H1 (cell line): ENCODE data around the gene MCF2L2. TPM values are rescaled to one million over a fixed set of nuclear protein-coding genes. Genes with fewer than 3 reads are reported as not detected.

Source experiments
- CTCF ChIA-PET: fragments of 300-600 bp; sonication (Branson Sonifier 250); formaldehyde crosslinking; loops from one replicate; lab custom pipeline; 2021; ENCODE audit not compliant: partially characterized antibody; lab: Charles Lee
- POLR2A ChIA-PET: fragments of 300-600 bp; sonication (Branson Sonifier 250); formaldehyde crosslinking; loops from one replicate; lab custom pipeline; 2021; ENCODE audit warnings: inconsistent platforms; ENCODE audit not compliant: partially characterized antibody; lab: Charles Lee
- DNase-seq, 2 experiments: peaks; one replicate each; pipeline versions ENCODE4 v3.0.0 to v3.0.0-alpha.2; 2010 to 2022; ENCODE audit warnings: low spot score in 2 of 2, low read depth in 1 of 2, mixed read lengths in 1 of 2
- FAIRE-seq: peaks from 2 replicates; lab custom pipeline; 2011; peaks lifted over from hg19 to GRCh38; lab: Jason Lieb, UNC
- H2AFZ ChIP-seq: 2 replicates; pipeline ENCODE4 v1.8.1; 2012; ENCODE audit warnings: low read length, inconsistent platforms
- H2AK5ac ChIP-seq: 2 replicates; pipeline ENCODE4 v1.6.1; 2013; ENCODE audit warnings: low read depth, low read length
- H2BK120ac ChIP-seq: replicated peaks from 2 replicates; pipeline ENCODE3; 2013; ENCODE audit warnings: low read depth, low read length, inconsistent platforms
- H2BK12ac ChIP-seq: 2 replicates; pipeline ENCODE4 v1.6.1; 2013; ENCODE audit warnings: low read depth, low read length
- H2BK15ac ChIP-seq: 2 replicates; pipeline ENCODE4 v1.6.1; 2013; ENCODE audit warnings: low read length
- H2BK20ac ChIP-seq: 2 replicates; pipeline ENCODE4 v1.6.1; 2013; ENCODE audit warnings: low read length
- H2BK5ac ChIP-seq: 2 replicates; pipeline ENCODE4 v1.6.1; 2013; ENCODE audit warnings: low read depth, low read length
- H3K14ac ChIP-seq: 2 replicates; pipeline ENCODE4 v1.6.1; 2013; ENCODE audit warnings: inconsistent platforms; ENCODE audit not compliant: insufficient read length
- H3K18ac ChIP-seq: 2 replicates; pipeline ENCODE4 v1.6.1; 2013; ENCODE audit warnings: low read length; ENCODE audit errors: extremely low read depth
- H3K23ac ChIP-seq: 2 replicates; pipeline ENCODE4 v1.6.1; 2013; ENCODE audit warnings: inconsistent platforms; ENCODE audit not compliant: insufficient read length
- H3K23me2 ChIP-seq: 2 replicates; pipeline ENCODE4 v1.6.1; 2013; ENCODE audit warnings: low read depth, low read length
- H3K27ac ChIP-seq: 2 replicates; pipeline ENCODE4 v1.6.1; 2011; ENCODE audit warnings: low read depth, low read length, inconsistent platforms
- H3K27me3 ChIP-seq, 4 experiments: replicated peaks in 1 of 4; 1 replicate in 1 of 4; 2 replicates in 3 of 4; pipeline versions ENCODE4 v1.6.1 to v1.8.1; 2011 to 2013; ENCODE audit warnings: low read length in 3 of 4, mild to moderate bottlenecking in 3 of 4, inconsistent platforms in 2 of 4, mixed read lengths in 2 of 4, moderate library complexity in 1 of 4; ENCODE audit not compliant: control insufficient read depth in 3 of 4, insufficient read depth in 3 of 4; ENCODE audit errors: extremely low read depth in 1 of 4
- H3K36me3 ChIP-seq, 4 experiments: 2 replicates each; pipeline versions ENCODE4 v1.6.1 to v1.8.1; 2011 to 2013; ENCODE audit warnings: mild to moderate bottlenecking in 4 of 4, low read length in 3 of 4, moderate library complexity in 2 of 4, control low read depth in 1 of 4, inconsistent platforms in 1 of 4; ENCODE audit not compliant: insufficient read depth in 4 of 4, control insufficient read depth in 2 of 4
- H3K4ac ChIP-seq: replicated peaks from 2 replicates; pipeline ENCODE3; 2013; ENCODE audit warnings: low read length, low read depth, mixed read lengths, inconsistent platforms; ENCODE audit not compliant: insufficient read length
- H3K4me1 ChIP-seq, 4 experiments: replicated peaks in 1 of 4; 1 replicate in 1 of 4; 2 replicates in 3 of 4; pipeline versions ENCODE4 v1.6.1 to v1.8.1; 2011 to 2013; ENCODE audit warnings: low read length in 3 of 4, inconsistent platforms in 2 of 4, mixed read lengths in 1 of 4; ENCODE audit not compliant: insufficient read depth in 4 of 4, control insufficient read depth in 3 of 4
- H3K4me2 ChIP-seq, 2 experiments: 2 replicates each; pipeline versions ENCODE4 v1.6.1 to v1.8.1; 2011 to 2013; ENCODE audit warnings: low read depth in 2 of 2, low read length in 2 of 2, control low read depth in 1 of 2, inconsistent platforms in 1 of 2, mild to moderate bottlenecking in 1 of 2; ENCODE audit not compliant: insufficient read depth in 1 of 2
- H3K4me3 ChIP-seq, 4 experiments: fragments of 200-600, 300-600 bp in 1 of 4; sonication (generic), shearing (Covaris generic), sonication (Bioruptor Twin) in 1 of 4; 2 replicates each; pipeline versions ENCODE4 v1.5.1 to v1.8.1; 2011 to 2016; ENCODE audit warnings: low read length in 4 of 4, low read depth in 3 of 4, control low read depth in 2 of 4, inconsistent platforms in 2 of 4, mild to moderate bottlenecking in 2 of 4, mixed read lengths in 1 of 4, moderate library complexity in 1 of 4; ENCODE audit not compliant: insufficient read depth in 2 of 4; ENCODE audit errors: extremely low read depth in 1 of 4
- H3K56ac ChIP-seq: replicated peaks from 2 replicates; pipeline ENCODE3; 2013; ENCODE audit warnings: low read depth, mild to moderate bottlenecking, mixed read lengths, low read length, inconsistent platforms; ENCODE audit not compliant: insufficient read length
- H3K79me1 ChIP-seq: 2 replicates; pipeline ENCODE4 v1.6.1; 2013; ENCODE audit warnings: low read depth, low read length, control low read depth
- H3K79me2 ChIP-seq, 2 experiments: 2 replicates each; pipeline versions ENCODE4 v1.6.1 to v1.8.1; 2012 to 2013; ENCODE audit warnings: low read length in 2 of 2, mild to moderate bottlenecking in 2 of 2, inconsistent platforms in 1 of 2; ENCODE audit not compliant: insufficient read depth in 2 of 2, control insufficient read depth in 1 of 2
- H3K9ac ChIP-seq, 4 experiments: replicated peaks in 1 of 4; 1 replicate in 1 of 4; 2 replicates in 3 of 4; pipeline versions ENCODE4 v1.6.1 to v1.8.1; 2011 to 2013; ENCODE audit warnings: low read depth in 3 of 4, low read length in 3 of 4, control low read depth in 2 of 4, mild to moderate bottlenecking in 2 of 4, moderate library complexity in 2 of 4, inconsistent platforms in 1 of 4; ENCODE audit errors: extremely low read depth in 1 of 4
- H3K9me3 ChIP-seq, 2 experiments: 2 replicates each; pipeline versions ENCODE4 v1.6.1 to v1.8.1; 2012 to 2013; ENCODE audit warnings: mild to moderate bottlenecking in 2 of 2, moderate library complexity in 2 of 2, control low read depth in 1 of 2, inconsistent platforms in 1 of 2, low read depth in 1 of 2, low read length in 1 of 2, mixed read lengths in 1 of 2; ENCODE audit not compliant: insufficient read depth in 2 of 2
- H4K20me1 ChIP-seq, 2 experiments: replicated peaks in 1 of 2; 2 replicates each; pipeline versions ENCODE3 to v1.8.1; 2011 to 2013; ENCODE audit warnings: inconsistent platforms in 2 of 2, low read length in 2 of 2, mild to moderate bottlenecking in 1 of 2; ENCODE audit not compliant: insufficient read depth in 2 of 2, control insufficient read depth in 1 of 2
- H4K5ac ChIP-seq: 2 replicates; pipeline ENCODE4 v1.6.1; 2013; ENCODE audit warnings: low read length, low read depth, mixed read lengths, inconsistent platforms; ENCODE audit not compliant: insufficient read length
- H4K8ac ChIP-seq: 2 replicates; pipeline ENCODE4 v1.8.0; 2013; ENCODE audit warnings: mild to moderate bottlenecking, moderate library complexity, low read length, inconsistent platforms; ENCODE audit not compliant: insufficient read depth; ENCODE audit errors: extremely low read depth
- H4K91ac ChIP-seq: replicated peaks from 2 replicates; pipeline ENCODE3; 2013; ENCODE audit warnings: low read length, mixed read lengths, inconsistent platforms; ENCODE audit not compliant: insufficient read length
- EP300 ChIP-seq, 2 experiments: IDR thresholded peaks; 1 replicate in 1 of 2; 2 replicates in 1 of 2; pipeline ENCODE4 v1.6.1; 2011 to 2012; ENCODE audit warnings: low read depth in 2 of 2, low read length in 2 of 2, mild to moderate bottlenecking in 2 of 2, borderline replicate concordance in 1 of 2, inconsistent platforms in 1 of 2, moderate library complexity in 1 of 2
- EZH2 ChIP-seq: fragments of 200-600 bp; sonication (generic); IDR thresholded peaks from 2 replicates; pipeline ENCODE4 v1.7.1; 2012; ENCODE audit warnings: low read depth, mild to moderate bottlenecking, moderate library complexity, low read length, inconsistent platforms; ENCODE audit not compliant: severe bottlenecking
- FOSL1 ChIP-seq: IDR thresholded peaks from 2 replicates; pipeline ENCODE4 v1.6.1; 2011; ENCODE audit warnings: mild to moderate bottlenecking, low read depth, low read length, moderate library complexity; ENCODE audit not compliant: insufficient read depth
- RAD21 ChIP-seq, 2 experiments: IDR thresholded peaks in 1 of 2; conservative IDR thresholded peaks in 1 of 2; 2 replicates each; pipeline ENCODE4 v1.6.1; 2011; ENCODE audit warnings: low read depth in 2 of 2, low read length in 2 of 2, improper control_type of control experiment in 1 of 2, inconsistent platforms in 1 of 2, mild to moderate bottlenecking in 1 of 2, moderate library complexity in 1 of 2
- RBBP5 ChIP-seq: IDR thresholded peaks from 2 replicates; pipeline ENCODE4 v1.7.1; 2012; ENCODE audit warnings: low read depth, mild to moderate bottlenecking, inconsistent platforms, low read length, moderate library complexity, borderline replicate concordance
- SRF ChIP-seq: IDR thresholded peaks from 2 replicates; pipeline ENCODE4 v1.6.1; 2011; ENCODE audit warnings: mild to moderate bottlenecking, low read depth, low read length, moderate library complexity
- WGBS, 2 experiments: shearing (Covaris generic) in 1 of 2; methylation state at CpG; one replicate each; pipeline versions ENCODE4 v1.1.6 to v1.1.7; 2013 to 2015; ENCODE audit warnings: low lambda C conversion rate in 2 of 2, mixed read lengths in 2 of 2, inconsistent platforms in 1 of 2, low coverage in 1 of 2, missing lambda C conversion rate in 1 of 2; ENCODE audit not compliant: insufficient replicate concordance in 2 of 2, insufficient coverage in 1 of 2, insufficient read length in 1 of 2; ENCODE audit errors: extremely low coverage in 1 of 2, missing lambda C conversion rate in 1 of 2; 5-methylcytosine and 5-hydroxymethylcytosine counted together
- polyA plus RNA-seq, 7 experiments: library from polyadenylated mRNA; depleted of rRNA in 3 of 7; stranded (reverse) in 5 of 7; unstranded in 2 of 7; fragments of >200 nt in 5 of 7; fragments of 200-250 nt in 2 of 7; gene quantifications; 1 replicate in 5 of 7; 2 replicates in 1 of 7; 4 replicates in 1 of 7; pipeline versions ENCODE4 v1.2.1 to v1.2.3, GENCODE V29; 2011 to 2013; ENCODE audit warnings: missing spikeins in 2 of 7, mixed read lengths in 2 of 7
- total RNA-seq: library from RNA; stranded (reverse); fragmentation: NEBNext Ultra II Directional; extraction: Animal tissue kit (Norgen Biotek cat#: 25700); gene quantifications from 2 replicates; pipeline ENCODE4 v1.2.1, GENCODE V29; 2021
- TF ChIP-seq, protein P1 (sequence below): IDR thresholded peaks from 2 replicates; pipeline ENCODE4 v1.6.1; 2012; ENCODE audit warnings: inconsistent platforms

The MCF2L2 gene
- total and polyA plus RNA-seq, 2 of the 8 experiments (the other 6 are each of a cell fraction or from before 2014, with no cell fraction given), result 4.1 to 13.7 TPM

DNA sequence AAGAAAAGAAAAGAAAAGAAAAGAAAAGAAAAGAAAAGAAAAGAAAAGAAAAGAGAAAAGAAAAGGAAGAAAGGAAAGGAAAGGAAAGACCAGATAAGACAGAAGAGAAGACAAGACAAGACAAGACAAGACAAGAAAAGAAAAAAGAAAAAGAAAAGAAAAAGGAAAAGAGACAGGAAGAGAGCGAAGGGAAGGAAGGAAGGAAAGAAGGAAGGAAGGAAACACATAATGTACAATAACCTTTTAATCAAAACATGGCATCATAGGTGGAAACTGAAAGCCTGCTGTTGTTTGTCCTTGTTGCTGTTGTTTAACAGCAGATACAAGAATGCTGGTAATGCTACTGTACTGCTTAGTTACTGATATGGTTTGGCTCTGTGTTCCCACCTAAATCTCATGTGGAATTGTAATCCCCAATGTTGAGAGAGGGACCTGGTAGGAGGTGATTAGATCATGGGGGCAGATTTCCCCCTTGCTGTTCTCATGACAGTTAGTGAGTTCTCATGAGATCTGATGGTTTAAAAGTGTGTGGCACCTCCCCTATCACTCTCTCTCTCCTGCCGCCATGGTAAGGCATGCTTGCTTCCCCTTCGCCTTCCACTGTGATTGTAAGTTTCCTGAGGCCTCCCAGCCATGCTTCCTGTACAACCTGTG is 67.3 kb downstream of the MCF2L2 start:
- Histone ChIP-seq H3K4me1 (no peaks in the 10 kb centered on the region), H2AFZ (no peak overlapping the region), H3K14ac (no peak overlapping the region), H3K4ac (no peak overlapping the region), H3K79me1 (no peaks in the 10 kb centered on the region), H4K91ac (no peak overlapping the region), H4K20me1 (no peaks in the 10 kb centered on the region), H3K9ac (no peak overlapping the region), H3K36me3 (no peaks in the 10 kb centered on the region), H2BK5ac (no peak overlapping the region), H3K4me3 (no peak overlapping the region), H3K23ac (no peak overlapping the region), H3K79me2 (no peaks in the 10 kb centered on the region), H3K56ac (no peak overlapping the region), H4K8ac (no peak overlapping the region), H2BK12ac (no peak overlapping the region), H2AK5ac (no peak overlapping the region), H4K5ac (no peak overlapping the region), H2BK120ac (no peak overlapping the region), H3K27ac (no peak overlapping the region), H2BK20ac (no peak overlapping the region), H3K4me2 (no peak overlapping the region), H2BK15ac (no peak overlapping the region), H3K23me2 (no peaks in the 10 kb centered on the region), H3K18ac (no peak overlapping the region), H3K9me3 (no peaks in the 10 kb centered on the region), H3K27me3 (no peaks in the 10 kb centered on the region)
- TF ChIP-seq EP300 (IDR thresholded peaks at IDR 0.05; ENCODE audit: borderline replicate concordance in 1 of 2, low read depth in 2 of 2, low read length in 2 of 2), result no peak
- TF ChIP-seq, protein P1, sequence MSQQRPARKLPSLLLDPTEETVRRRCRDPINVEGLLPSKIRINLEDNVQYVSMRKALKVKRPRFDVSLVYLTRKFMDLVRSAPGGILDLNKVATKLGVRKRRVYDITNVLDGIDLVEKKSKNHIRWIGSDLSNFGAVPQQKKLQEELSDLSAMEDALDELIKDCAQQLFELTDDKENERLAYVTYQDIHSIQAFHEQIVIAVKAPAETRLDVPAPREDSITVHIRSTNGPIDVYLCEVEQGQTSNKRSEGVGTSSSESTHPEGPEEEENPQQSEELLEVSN, result no peak
- no peak for TF ChIP-seq EZH2
- TF ChIP-seq RBBP5, result no peak
- no peak for TF ChIP-seq RAD21 (IDR thresholded peaks at IDR 0.05 in 1 of 2, conservative IDR thresholded peaks at IDR 0.05 in 1 of 2; ENCODE audit: low read depth in 2 of 2, low read length in 2 of 2)
- no peak for TF ChIP-seq SRF
- TF ChIP-seq FOSL1, result no peak
- FAIRE-seq (no peak), DNase-seq (no peak)
- WGBS, 2 experiments, result 96% methylated on average over 3 of the region's 3 CpGs; no CpG with 5 or more reads in 1 of the 2 experiments
- POLR2A ChIA-PET, result no interaction called here
- CTCF ChIA-PET, result interaction anchor here (0.7 to 1.0 kb wide), 2 partner anchors 172 to 540 kb away, joined by 3 read pairs; no protein-coding TSS in a partner anchor
